WI38 (cell line): ENCODE results near the gene CADPS2.

ENCODE experiments used
- H3K4me3 ChIP-seq: 2 replicates; pipeline ENCODE4 v1.5.1; 2011; ENCODE audit warnings: low read depth, mild to moderate bottlenecking, control low read depth, low read length
- TF ChIP-seq, protein P1 (sequence below): IDR thresholded peaks from 2 replicates; pipeline ENCODE4 v1.5.1; 2012; ENCODE audit warnings: low read depth, mild to moderate bottlenecking, control low read depth, low read length

Gene CADPS2

GRCh38 chr7:122896509-122896908, 10.2 kb upstream of the CADPS2 start:
- no peak overlapping the region for H3K4me3 ChIP-seq
- TF ChIP-seq, protein P1, sequence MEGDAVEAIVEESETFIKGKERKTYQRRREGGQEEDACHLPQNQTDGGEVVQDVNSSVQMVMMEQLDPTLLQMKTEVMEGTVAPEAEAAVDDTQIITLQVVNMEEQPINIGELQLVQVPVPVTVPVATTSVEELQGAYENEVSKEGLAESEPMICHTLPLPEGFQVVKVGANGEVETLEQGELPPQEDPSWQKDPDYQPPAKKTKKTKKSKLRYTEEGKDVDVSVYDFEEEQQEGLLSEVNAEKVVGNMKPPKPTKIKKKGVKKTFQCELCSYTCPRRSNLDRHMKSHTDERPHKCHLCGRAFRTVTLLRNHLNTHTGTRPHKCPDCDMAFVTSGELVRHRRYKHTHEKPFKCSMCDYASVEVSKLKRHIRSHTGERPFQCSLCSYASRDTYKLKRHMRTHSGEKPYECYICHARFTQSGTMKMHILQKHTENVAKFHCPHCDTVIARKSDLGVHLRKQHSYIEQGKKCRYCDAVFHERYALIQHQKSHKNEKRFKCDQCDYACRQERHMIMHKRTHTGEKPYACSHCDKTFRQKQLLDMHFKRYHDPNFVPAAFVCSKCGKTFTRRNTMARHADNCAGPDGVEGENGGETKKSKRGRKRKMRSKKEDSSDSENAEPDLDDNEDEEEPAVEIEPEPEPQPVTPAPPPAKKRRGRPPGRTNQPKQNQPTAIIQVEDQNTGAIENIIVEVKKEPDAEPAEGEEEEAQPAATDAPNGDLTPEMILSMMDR = no peak

GRCh38 chr7:122893486-122893885, 7.2 kb upstream of the CADPS2 start:
- H3K4me3 ChIP-seq = no peak overlapping the region

DNA sequence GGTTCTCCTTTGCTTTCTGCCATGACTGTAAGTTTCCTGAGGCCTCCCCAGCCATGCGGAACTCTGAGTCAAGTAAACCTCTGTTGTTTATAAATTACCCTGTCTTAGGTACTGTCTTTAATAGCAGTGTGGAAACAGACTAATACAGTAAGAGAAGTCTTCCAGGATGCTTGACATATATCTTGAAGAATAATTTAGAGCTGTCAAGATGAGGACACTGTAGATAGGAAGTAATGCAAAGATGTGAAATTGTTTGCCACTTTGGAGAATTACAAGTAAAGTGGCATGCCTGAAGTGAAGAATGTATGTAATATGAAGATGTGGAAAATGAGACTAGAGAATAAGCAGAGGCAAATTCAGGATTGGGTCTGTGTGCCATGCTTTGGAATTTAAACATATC, 2.9 kb upstream of the CADPS2 start:
- H3K4me3 ChIP-seq = no peak overlapping the region
- TF ChIP-seq, protein P1 = no peak

More at GRCh38 chr7:122893486-122893885, 7.2 kb upstream of the CADPS2 start:
- TF ChIP-seq, protein P1 = no peak

DNA sequence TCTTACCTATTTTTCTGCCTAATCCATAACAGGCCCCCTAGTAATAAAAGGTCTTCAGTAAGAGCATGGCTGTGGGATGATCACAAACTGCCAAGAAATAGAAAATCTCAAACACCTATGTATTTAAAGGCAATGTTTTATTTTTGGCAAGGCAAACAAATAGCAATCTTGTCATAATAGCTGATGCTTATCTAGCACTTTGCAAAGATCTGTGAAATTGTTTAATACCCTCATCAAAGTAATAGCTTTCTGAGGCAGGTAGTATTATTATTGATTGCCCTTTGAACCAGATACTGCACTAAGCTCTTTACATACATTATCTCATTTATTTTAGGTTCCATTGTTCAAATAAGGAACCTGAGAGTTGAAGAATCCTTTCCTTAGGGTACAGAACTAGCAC, 1.6 kb upstream of the CADPS2 start:
- TF ChIP-seq, protein P1 = no peak
- H3K4me3 ChIP-seq = no peak overlapping the region

DNA sequence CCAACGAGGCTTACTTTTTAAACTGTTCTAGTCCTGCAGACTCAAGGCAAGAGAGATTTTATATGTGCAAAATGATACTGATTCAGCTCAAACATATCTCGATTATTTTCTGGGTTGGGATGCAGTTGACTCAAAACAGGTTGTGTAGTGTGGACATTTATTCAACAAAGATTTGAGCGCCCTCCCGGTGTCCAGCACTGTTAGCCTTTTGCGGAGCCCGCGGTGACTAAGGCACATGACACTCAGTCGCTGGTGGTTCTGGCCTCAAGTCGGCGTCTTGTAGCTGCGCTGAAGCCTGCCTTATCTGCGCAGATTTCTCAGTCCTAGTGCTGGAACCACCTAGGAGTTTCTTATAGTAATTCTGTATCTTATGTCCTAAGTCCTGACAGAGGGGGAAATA, 938 bp upstream of the CADPS2 start:
- no peak overlapping the region for H3K4me3 ChIP-seq
- TF ChIP-seq, protein P1 = no peak

GRCh38 chr7:122885583-122886356, 490 bp downstream of the CADPS2 start:
- H3K4me3 ChIP-seq = peak overlapping the region; percentile 61
- TF ChIP-seq, protein P1 = no peak

GRCh38 chr7:122884186-122884585, 2.1 kb downstream of the CADPS2 start:
- TF ChIP-seq, protein P1 = no peak
- H3K4me3 ChIP-seq = no peak overlapping the region
